Measurements from ENCODE around the gene PIP5K1A. TPM values are rescaled to one million over a fixed set of nuclear protein-coding genes. Genes with fewer than 3 reads are reported as not detected.
A peak's percentile ranks its signal among the peaks of the same experiment; 100 is the strongest.
"Not testable (repeated sequence)": the region's sequence is repeated elsewhere in the genome, so short reads cannot be mapped to it uniquely, and the experiment has no call there.

Gene PIP5K1A
- total and polyA plus RNA-seq, 5 donors, result 20.4 to 50.7 (median 35.8) TPM

DNA sequence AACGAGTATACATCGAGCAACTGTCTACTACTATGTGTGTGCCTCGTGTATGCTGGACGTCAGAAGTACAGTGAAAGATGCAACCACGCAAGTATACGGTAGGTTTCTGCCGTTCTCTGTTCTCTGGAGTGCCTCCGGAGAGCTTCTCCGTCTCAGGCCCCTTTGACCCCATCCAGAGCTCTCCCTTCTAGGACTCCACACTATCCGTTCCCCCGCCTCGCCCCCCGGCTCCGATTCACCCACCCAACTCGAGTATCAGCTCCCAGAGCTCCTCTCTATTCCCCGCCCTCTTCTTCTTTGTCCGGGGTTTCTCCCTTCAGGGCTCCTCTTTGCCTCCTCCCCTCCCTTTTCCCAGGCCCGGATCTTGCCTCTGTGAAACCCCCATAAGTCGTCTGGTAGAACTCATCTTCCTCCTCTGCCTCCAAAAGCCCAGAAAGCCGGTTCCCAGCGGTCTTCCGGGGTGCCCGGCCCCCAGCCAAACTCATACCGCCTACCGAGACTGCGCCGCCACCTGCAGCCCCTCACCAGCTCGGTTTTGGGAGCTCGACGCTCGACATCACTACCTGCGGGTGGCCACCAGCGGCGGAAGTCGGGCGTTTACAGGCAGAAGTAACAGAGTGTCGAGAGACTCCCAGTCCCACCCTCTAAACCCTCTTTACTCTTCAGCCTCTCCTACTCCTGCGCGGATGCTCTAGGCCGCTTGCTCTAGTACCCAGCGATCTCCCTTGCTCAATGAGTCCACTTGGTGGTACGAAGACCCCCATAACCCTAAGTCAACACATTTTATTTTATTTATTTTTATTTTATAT is 8.5 kb upstream of the PIP5K1A start, which contains the start of gene VPS72:
VPS72 (minus strand) TSS at position 561 of the 809 bp plus-strand sequence; CDS start at position 485, 76 bp downstream.
- Histone ChIP-seq H3K27ac (ENCODE audit: low read length) (peak within 1 kb of the TSS; percentile 44), H3K9me3 (ENCODE audit: control insufficient read depth, low read length) (no peaks in the 10 kb centered on the region), H3K4me1 (ENCODE audit: control insufficient read depth, insufficient read depth, low read length) (no peaks in the 10 kb centered on the region), H3K27me3 (ENCODE audit: control insufficient read depth, insufficient read depth) (no peaks in the 10 kb centered on the region), H3K4me3 (ENCODE audit: low read length) (peak within 1 kb of the TSS; percentile 95)
- WGBS, result under 1% methylated on average over 42 of the region's 42 CpGs
- DNase-seq (peak; percentile 84 to 91 (median 91)), ATAC-seq (peak; percentile 97)
- intact Hi-C loops (cut with DNase I), result no loop called here

DNA sequence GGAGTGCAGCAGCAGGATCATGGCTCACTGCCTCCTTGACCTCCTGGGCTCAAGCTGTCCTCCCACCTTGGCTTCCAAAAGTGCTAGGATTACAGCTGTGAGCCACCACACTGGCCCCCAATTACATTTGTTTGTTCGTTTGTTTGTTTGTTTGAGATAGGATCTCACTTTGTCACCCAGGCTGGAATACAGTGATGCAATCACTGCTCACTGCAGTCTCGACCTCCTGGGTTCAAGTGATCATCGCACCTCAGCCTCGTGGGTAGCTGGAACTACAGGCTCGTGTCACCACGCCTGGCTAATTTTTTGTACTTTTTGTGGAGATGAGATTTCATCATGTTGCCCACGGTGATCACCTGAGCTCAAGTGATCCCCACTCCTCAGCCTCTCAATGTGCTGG is 6.3 kb upstream of the PIP5K1A start:
- DNase-seq (no peak), ATAC-seq (no peak)
- Histone ChIP-seq H3K27ac (ENCODE audit: low read length) (no peak overlapping the region), H3K9me3 (ENCODE audit: control insufficient read depth, low read length) (no peaks in the 10 kb centered on the region), H3K4me1 (ENCODE audit: control insufficient read depth, insufficient read depth, low read length) (no peaks in the 10 kb centered on the region), H3K4me3 (ENCODE audit: low read length) (no peak overlapping the region), H3K27me3 (ENCODE audit: control insufficient read depth, insufficient read depth) (no peaks in the 10 kb centered on the region)
- 80% methylated on average over 7 of the region's 7 CpGs for WGBS
- intact Hi-C loops (cut with DNase I), result no loop called here

DNA sequence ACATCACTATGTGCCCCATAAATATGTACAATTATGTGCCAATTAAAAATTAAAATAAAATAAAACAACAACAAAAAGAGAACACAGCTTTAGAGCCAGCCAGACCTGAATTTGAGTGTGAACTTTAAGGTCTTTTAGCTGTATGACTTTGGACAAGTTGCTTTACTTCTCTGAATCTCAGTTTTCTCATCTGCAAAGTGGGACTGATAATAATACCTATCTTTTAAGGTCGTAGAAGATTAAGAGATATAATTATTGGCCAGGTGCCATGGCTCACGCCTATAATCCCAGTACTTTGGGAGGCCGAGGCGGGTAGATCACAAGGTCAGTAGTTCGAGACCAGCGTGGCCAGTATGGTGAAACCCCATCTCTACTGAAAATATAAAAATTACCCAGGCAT is 5.0 kb upstream of the PIP5K1A start:
- intact Hi-C loops (cut with DNase I), result no loop called here
- ATAC-seq (no peak), DNase-seq (no peak)
- no peaks in the 10 kb centered on the region for H3K4me1 ChIP-seq (ENCODE audit: control insufficient read depth, insufficient read depth, low read length)
- 70% methylated on average over 6 of the region's 6 CpGs for WGBS
- H3K27ac ChIP-seq (ENCODE audit: low read length), result no peak overlapping the region
- H3K4me3 ChIP-seq (ENCODE audit: low read length), result no peak overlapping the region
- H3K9me3 ChIP-seq (ENCODE audit: control insufficient read depth, low read length), result no peaks in the 10 kb centered on the region
- no peaks in the 10 kb centered on the region for H3K27me3 ChIP-seq (ENCODE audit: control insufficient read depth, insufficient read depth)

DNA sequence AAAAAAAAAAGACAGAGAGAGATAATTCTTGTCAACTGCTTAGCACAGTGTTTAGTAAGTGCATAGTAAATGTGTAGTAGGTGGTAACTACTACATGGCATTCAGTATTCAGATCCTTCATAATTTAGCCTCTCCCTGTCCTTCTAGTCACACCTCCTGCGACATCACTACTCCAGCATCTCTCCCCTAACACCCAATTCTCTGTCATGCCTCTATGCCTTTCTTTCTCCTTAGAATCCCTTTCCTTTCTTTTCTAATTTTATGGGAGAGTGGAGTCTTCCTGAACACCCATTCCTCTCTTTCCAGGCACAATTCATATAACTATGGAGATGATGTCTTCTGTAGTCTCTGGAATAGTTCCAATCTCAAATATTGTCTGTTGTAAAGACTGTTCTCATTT is 4.5 kb upstream of the PIP5K1A start:
- intact Hi-C loops (cut with DNase I), result no loop called here
- no peak for DNase-seq
- Histone ChIP-seq H3K27ac (ENCODE audit: low read length) (no peak overlapping the region), H3K27me3 (ENCODE audit: control insufficient read depth, insufficient read depth) (no peaks in the 10 kb centered on the region), H3K9me3 (ENCODE audit: control insufficient read depth, low read length) (no peaks in the 10 kb centered on the region), H3K4me1 (ENCODE audit: control insufficient read depth, insufficient read depth, low read length) (no peaks in the 10 kb centered on the region), H3K4me3 (ENCODE audit: low read length) (no peak overlapping the region)
- WGBS, result 88% methylated on average over 1 of the region's 1 CpG
- no peak for ATAC-seq

DNA sequence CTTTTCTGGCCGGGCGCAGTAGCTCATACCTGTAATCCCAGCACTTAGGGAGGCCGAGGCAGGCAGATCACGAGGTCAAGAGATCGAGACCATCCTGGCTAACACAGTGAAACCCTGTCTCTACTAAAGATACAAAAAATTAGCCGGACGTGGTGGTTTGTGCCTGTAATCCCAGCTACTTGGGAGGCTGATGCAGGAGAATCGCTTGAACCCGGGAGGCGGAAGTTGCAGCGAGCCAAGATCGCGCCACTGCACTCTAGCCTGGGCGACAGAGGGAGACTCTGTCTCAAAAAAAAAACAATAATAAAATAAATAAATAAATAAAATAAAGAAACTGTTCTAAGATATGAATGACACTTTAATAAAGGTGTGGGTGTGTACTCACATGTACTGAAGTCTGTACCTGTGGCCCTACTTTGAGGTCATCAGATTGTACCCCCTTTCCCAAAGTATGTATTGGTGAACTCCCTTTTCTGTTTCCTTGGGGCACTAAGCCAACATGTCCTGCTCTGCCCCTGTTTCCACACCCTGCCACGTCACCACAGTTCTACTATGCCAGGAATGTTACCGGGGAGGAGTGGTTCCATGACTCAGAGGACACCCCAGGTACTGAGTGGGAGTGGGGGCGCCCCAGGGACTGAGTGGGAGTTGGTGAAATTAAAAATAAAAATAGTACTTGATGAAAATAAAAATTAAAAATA is 3.3 kb upstream of the PIP5K1A start:
- 70% methylated on average over 17 of the region's 17 CpGs for WGBS
- H3K27ac ChIP-seq (ENCODE audit: low read length); H3K4me1 ChIP-seq (ENCODE audit: control insufficient read depth, insufficient read depth, low read length); H3K4me3 ChIP-seq (ENCODE audit: low read length); H3K9me3 ChIP-seq (ENCODE audit: control insufficient read depth, low read length); H3K27me3 ChIP-seq (ENCODE audit: control insufficient read depth, insufficient read depth): not testable (repeated sequence)
- DNase-seq (peak in 2 of 3 donors; percentile 68 to 69), ATAC-seq (peak in 1 of 2 donors; percentile 48)
- intact Hi-C loops (cut with DNase I), result loop anchor here in 2 of 4 donors (5.0 kb wide), 1 partner anchor 57 kb away; the partner anchor contains the start of gene PSMD4 (in 2 of the 2)

DNA sequence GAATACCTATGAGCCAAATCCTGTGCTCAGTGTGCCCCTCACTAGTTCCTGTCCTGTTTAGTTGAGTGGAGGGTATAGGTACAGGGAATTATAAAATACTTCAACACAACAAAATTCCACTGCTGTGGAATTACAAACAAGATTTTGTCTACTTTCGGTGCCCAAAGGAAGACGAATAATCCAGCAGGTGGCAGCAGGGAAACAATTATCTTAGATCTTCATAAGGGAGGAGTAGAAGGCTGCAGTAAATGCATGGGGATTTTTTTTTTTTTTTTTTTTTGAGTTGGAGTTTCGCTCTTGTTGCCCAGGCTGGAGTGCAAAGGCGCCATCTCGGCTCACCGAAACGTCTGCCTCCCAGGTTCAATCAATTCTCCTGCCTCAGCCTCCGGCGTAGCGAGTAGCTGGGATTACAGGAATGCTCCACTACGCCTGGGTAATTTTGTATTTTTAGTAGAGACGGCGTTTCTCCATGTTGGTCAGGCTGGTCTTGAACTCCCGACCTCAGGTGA is 2.0 kb upstream of the PIP5K1A start:
- ATAC-seq (peak; percentile 7 to 9), DNase-seq (peak; percentile 39 to 62 (median 61))
- H3K27ac ChIP-seq (ENCODE audit: low read length), result peak overlapping the region; percentile 33
- no peaks in the 10 kb centered on the region for H3K4me1 ChIP-seq (ENCODE audit: control insufficient read depth, insufficient read depth, low read length)
- intact Hi-C loops (cut with DNase I), result loop anchor here in 3 of 4 donors (2.0 to 5.0 kb wide), 2 partner anchors 54 to 56 kb away; partner anchors contain the start of gene PSMD4 (in 2 of the 3)
- no peaks in the 10 kb centered on the region for H3K9me3 ChIP-seq (ENCODE audit: control insufficient read depth, low read length)
- H3K27me3 ChIP-seq (ENCODE audit: control insufficient read depth, insufficient read depth), result no peaks in the 10 kb centered on the region
- no peak overlapping the region for H3K4me3 ChIP-seq (ENCODE audit: low read length)
- 43% methylated on average over 14 of the region's 14 CpGs for WGBS

DNA sequence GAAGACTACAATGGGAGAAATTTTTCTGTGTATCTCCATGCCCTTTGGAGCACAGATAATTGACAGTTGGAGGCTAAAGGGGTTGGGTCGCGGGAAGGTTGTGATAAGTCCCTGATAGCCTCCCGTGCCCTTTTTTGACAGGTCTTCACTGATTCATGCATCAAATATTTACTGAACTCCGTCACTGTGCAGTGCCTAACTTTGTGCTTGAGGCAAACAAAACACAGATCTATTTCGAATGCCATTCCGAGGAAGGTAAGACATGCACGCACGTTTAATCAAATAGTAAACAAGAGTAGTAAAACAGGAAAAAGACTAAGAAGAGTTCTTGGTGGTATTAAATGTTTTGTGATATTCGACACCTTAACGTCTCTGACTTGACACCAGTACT is 494 bp upstream of the PIP5K1A start:
- ATAC-seq, result no peak
- H3K4me1 ChIP-seq (ENCODE audit: control insufficient read depth, insufficient read depth, low read length), result no peaks in the 10 kb centered on the region
- H3K27ac ChIP-seq (ENCODE audit: low read length), result peak overlapping the region; percentile 28
- WGBS, result 7% methylated on average over 10 of the region's 10 CpGs
- no peaks in the 10 kb centered on the region for H3K9me3 ChIP-seq (ENCODE audit: control insufficient read depth, low read length)
- H3K27me3 ChIP-seq (ENCODE audit: control insufficient read depth, insufficient read depth), result no peaks in the 10 kb centered on the region
- no peak for DNase-seq
- H3K4me3 ChIP-seq (ENCODE audit: low read length), result peak overlapping the region; percentile 45
- intact Hi-C loops (cut with DNase I), result loop anchor here in 3 of 4 donors (2.0 to 5.0 kb wide), 2 partner anchors 53 to 54 kb away; partner anchors contain the start of gene PSMD4 (in 2 of the 3)

DNA sequence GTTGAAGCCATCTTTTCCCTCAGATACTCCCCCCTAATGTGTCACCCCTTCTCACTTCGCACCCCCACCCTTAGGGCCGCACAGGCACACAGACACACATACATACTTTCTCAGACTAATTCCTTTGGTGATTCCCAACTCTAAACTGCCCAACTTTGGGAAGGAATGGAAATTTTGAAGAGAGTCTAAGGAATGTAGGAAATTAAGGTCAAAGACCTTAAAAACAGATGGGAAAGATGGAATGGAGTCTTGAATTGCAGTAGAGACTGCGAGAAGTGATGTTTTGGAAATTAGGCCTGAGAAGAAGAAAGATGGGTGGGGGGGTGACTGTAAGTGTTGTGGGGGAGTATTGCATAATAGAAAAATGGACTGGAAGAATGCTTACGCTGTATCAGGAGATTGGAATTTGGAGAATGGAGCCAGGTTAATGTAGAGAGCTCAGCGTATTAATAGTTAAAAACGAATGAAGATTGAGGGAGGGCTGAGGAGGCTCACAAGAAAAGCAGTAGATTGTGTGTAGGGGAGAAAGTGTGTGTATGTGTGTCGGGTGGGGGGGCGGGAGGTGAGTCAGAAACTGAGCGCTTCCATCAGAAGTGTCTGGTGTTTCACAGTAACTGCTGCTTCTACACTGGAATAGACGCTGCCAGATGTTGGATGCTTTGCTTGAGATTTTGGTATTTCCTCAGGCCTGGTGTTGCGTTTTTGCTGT is 1.7 kb downstream of the PIP5K1A start:
- Histone ChIP-seq H3K27ac (ENCODE audit: low read length) (peak overlapping the region; percentile 15), H3K27me3 (ENCODE audit: control insufficient read depth, insufficient read depth) (no peaks in the 10 kb centered on the region), H3K9me3 (ENCODE audit: control insufficient read depth, low read length) (no peaks in the 10 kb centered on the region), H3K4me3 (ENCODE audit: low read length) (peak overlapping the region; percentile 93), H3K4me1 (ENCODE audit: control insufficient read depth, insufficient read depth, low read length) (no peaks in the 10 kb centered on the region)
- 20% methylated on average over 11 of the region's 11 CpGs for WGBS
- no peak for DNase-seq
- no peak for ATAC-seq
- intact Hi-C loops (cut with DNase I), result loop anchor here in 2 of 4 donors (5.0 kb wide), 1 partner anchor 52 kb away; the partner anchor contains the start of gene PSMD4 (in 2 of the 2)

DNA sequence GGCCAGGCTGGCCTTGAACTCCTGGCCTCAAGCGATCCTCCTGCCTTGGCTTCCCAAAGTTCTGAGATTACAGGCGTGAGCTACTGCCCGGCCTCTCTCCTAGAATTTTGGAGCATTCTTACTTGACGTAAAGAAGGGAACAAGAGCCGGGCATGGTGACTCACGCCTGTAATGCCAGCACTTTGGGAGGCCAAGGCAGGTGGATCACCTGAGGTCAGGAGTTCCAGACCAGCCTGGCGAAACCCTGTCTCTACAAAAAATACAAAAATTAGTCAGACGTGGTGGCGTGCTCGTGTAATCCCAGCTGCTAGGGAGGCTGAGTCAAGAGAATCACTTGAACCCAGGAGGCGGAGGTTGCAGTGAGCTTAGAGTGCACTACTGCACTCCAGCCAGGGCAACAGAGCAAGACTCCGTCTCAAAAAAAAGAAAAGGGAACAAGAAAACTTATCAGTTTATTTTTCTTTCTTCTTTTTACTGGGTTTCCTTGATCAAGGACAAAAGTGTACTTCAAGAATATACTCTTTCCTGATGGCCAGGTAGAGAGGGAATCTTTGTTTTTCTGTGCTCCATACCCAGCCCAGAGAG is 7.1 kb downstream of the PIP5K1A start:
- H3K27ac ChIP-seq (ENCODE audit: low read length); H3K27me3 ChIP-seq (ENCODE audit: control insufficient read depth, insufficient read depth); ATAC-seq; intact Hi-C loops (cut with DNase I); DNase-seq; H3K4me1 ChIP-seq (ENCODE audit: control insufficient read depth, insufficient read depth, low read length); H3K4me3 ChIP-seq (ENCODE audit: low read length); H3K9me3 ChIP-seq (ENCODE audit: control insufficient read depth, low read length): not testable (repeated sequence)
- WGBS, result 94% methylated on average over 12 of the region's 12 CpGs

DNA sequence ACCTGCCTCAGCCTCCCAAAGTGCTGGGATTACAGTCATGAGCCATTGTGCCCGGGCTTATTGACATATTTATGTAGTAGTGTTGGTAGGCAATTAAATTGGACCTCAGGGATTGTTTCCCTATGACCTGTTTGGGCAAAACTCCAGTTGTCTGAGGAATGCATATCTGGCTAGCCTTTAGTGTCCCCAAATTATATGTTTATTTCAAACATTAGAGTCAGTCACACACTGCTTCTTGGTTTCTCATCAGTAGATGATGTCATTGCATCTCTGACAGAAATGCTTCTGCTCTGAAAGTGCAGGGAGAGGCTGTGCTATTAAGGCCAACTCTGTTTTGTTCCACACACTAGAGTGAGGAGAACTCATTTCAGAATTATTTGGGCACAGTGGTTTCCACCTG is 12.5 kb downstream of the PIP5K1A start:
- Histone ChIP-seq H3K27ac (ENCODE audit: low read length) (no peak overlapping the region), H3K4me1 (ENCODE audit: control insufficient read depth, insufficient read depth, low read length) (no peaks in the 10 kb centered on the region), H3K9me3 (ENCODE audit: control insufficient read depth, low read length) (no peaks in the 10 kb centered on the region), H3K4me3 (ENCODE audit: low read length) (no peak overlapping the region), H3K27me3 (ENCODE audit: control insufficient read depth, insufficient read depth) (no peaks in the 10 kb centered on the region)
- ATAC-seq (no peak), DNase-seq (no peak)
- WGBS, result 91% methylated on average over 1 of the region's 1 CpG
- intact Hi-C loops (cut with DNase I), result no loop called here
